GM23338 (cell line): ENCODE results near the gene GDAP2. TPM values are rescaled to one million over a fixed set of nuclear protein-coding genes. Genes with fewer than 3 reads are reported as not detected.

Source experiments
- ATAC-seq: fragments of 200-7000 bp; cut with Tn5 transposase; 3 replicates; pipeline ENCODE4 v1.9.1; 2020
- DNase-seq: peaks from one replicate; pipeline ENCODE4 v3.0.0-alpha.2; 2015; ENCODE audit warnings: low spot score
- H2AFZ ChIP-seq: fragments of 200-600 bp; sonication (generic); 2 replicates; pipeline ENCODE4 v1.8.0; 2016; ENCODE audit warnings: antibody characterized with exemption, mild to moderate bottlenecking, moderate library complexity
- H3F3A ChIP-seq: fragments of 200-600 bp; sonication (generic); replicated peaks from 2 replicates; pipeline ENCODE4 v1.8.0; 2017; ENCODE audit warnings: antibody characterized with exemption, mixed run types, low read depth
- H3K27ac ChIP-seq: fragments of 200-600 bp; sonication (generic); 2 replicates; pipeline ENCODE4 v1.6.1; 2016; ENCODE audit warnings: low read depth
- H3K27me3 ChIP-seq: fragments of 200-600 bp; sonication (generic); 2 replicates; pipeline ENCODE4 v1.8.0; 2016; ENCODE audit warnings: mild to moderate bottlenecking, mixed run types, moderate library complexity; ENCODE audit not compliant: insufficient read depth
- H3K36me3 ChIP-seq: fragments of 200-600 bp; sonication (generic); 2 replicates; pipeline ENCODE4 v1.8.0; 2016; ENCODE audit warnings: mild to moderate bottlenecking; ENCODE audit not compliant: insufficient read depth
- H3K4me1 ChIP-seq: fragments of 200-600 bp; sonication (generic); 2 replicates; pipeline ENCODE4 v1.8.0; 2016; ENCODE audit warnings: mild to moderate bottlenecking, moderate library complexity; ENCODE audit not compliant: insufficient read depth
- H3K4me2 ChIP-seq: fragments of 200-600 bp; sonication (generic); 2 replicates; pipeline ENCODE4 v1.7.1; 2017; ENCODE audit warnings: mixed run types
- H3K4me3 ChIP-seq: fragments of 200-600 bp; sonication (generic); 2 replicates; pipeline ENCODE4 v1.6.1; 2016; ENCODE audit warnings: mixed run types
- H3K79me2 ChIP-seq: fragments of 200-600 bp; sonication (generic); replicated peaks from 2 replicates; pipeline ENCODE4 v1.8.0; 2017; ENCODE audit warnings: mild to moderate bottlenecking; ENCODE audit not compliant: insufficient read depth
- H3K9me2 ChIP-seq: fragments of 200-600 bp; sonication (generic); 2 replicates; pipeline ENCODE4 v1.8.0; 2017; ENCODE audit not compliant: insufficient read depth
- H4K20me1 ChIP-seq: fragments of 200-600 bp; sonication (generic); replicated peaks from 2 replicates; pipeline ENCODE4 v1.8.0; 2017; ENCODE audit warnings: mild to moderate bottlenecking; ENCODE audit not compliant: insufficient read depth
- H3K27ac Mint-ChIP-seq: 2 replicates; pipeline ENCODE4 v1.8.0; 2020; ENCODE audit warnings: inconsistent platforms, mild to moderate bottlenecking, moderate library complexity, mixed read lengths
- H3K27me3 Mint-ChIP-seq: 3 replicates; pipeline ENCODE4 v1.8.0; 2022; ENCODE audit warnings: low read depth, mild to moderate bottlenecking, moderate library complexity, mixed read lengths, inconsistent platforms; ENCODE audit not compliant: insufficient read depth, poor library complexity
- H3K36me3 Mint-ChIP-seq: 3 replicates; pipeline ENCODE4 v1.8.0; 2021; ENCODE audit warnings: low read depth, mild to moderate bottlenecking, inconsistent platforms, moderate library complexity, mixed read lengths
- H3K4me1 Mint-ChIP-seq: 3 replicates; pipeline ENCODE4 v1.8.0; 2020; ENCODE audit warnings: mild to moderate bottlenecking, inconsistent platforms, mixed read lengths
- H3K4me3 Mint-ChIP-seq: 3 replicates; pipeline ENCODE4 v1.8.0; 2021; ENCODE audit warnings: moderate library complexity, mild to moderate bottlenecking, inconsistent platforms, mixed read lengths
- H3K9me3 Mint-ChIP-seq: 3 replicates; pipeline ENCODE4 v1.8.0; 2020; ENCODE audit warnings: moderate library complexity, mild to moderate bottlenecking, inconsistent platforms, mixed read lengths
- CTCF ChIP-seq, 2 experiments: fragments of 200-600 bp in 1 of 2; sonication (generic) in 1 of 2; conservative IDR thresholded peaks; 2 replicates each; pipeline versions ENCODE4 v1.5.1 to v1.6.1; 2016 to 2017; ENCODE audit warnings: antibody characterized with exemption in 2 of 2, low read depth in 2 of 2, mild to moderate bottlenecking in 2 of 2, moderate library complexity in 1 of 2
- ETS1 ChIP-seq: IDR thresholded peaks from 2 replicates; pipeline ENCODE4 v1.6.1; 2016; ENCODE audit warnings: antibody characterized with exemption
- EZH2 ChIP-seq: fragments of 200-600 bp; sonication (generic); IDR thresholded peaks from one replicate; pipeline ENCODE4 v1.8.0; 2017; ENCODE audit warnings: antibody characterized with exemption, mild to moderate bottlenecking, low read depth; ENCODE audit not compliant: unreplicated experiment
- NANOG ChIP-seq: IDR thresholded peaks from 2 replicates; pipeline ENCODE4 v1.6.1; 2016; ENCODE audit warnings: antibody characterized with exemption, borderline replicate concordance
- POLR2AphosphoS5 ChIP-seq: IDR thresholded peaks from 2 replicates; pipeline ENCODE4 v1.6.1; 2016; ENCODE audit warnings: antibody characterized with exemption, low read depth
- STAT1 ChIP-seq: IDR thresholded peaks from one replicate; pipeline ENCODE4 v1.6.1; 2016; ENCODE audit warnings: antibody characterized with exemption; ENCODE audit not compliant: unreplicated experiment
- ZNF331 ChIP-seq: fragments of 250-450 bp; sonication (Bioruptor Pico); IDR thresholded peaks from 2 replicates; pipeline ENCODE4 v1.5.0; 2020; ENCODE audit warnings: low read depth, mild to moderate bottlenecking, moderate library complexity
- ZNF462 ChIP-seq: fragments of 250-450 bp; sonication (Bioruptor Pico); IDR thresholded peaks from 2 replicates; pipeline ENCODE4 v1.5.0; 2020; ENCODE audit warnings: mild to moderate bottlenecking, moderate library complexity
- polyA plus RNA-seq: library from polyadenylated mRNA; unstranded; fragments of >200 nt; fragmentation: Nextera tagmentation; extraction: Ambion mirVana; gene quantifications from 2 replicates; pipeline ENCODE4 v1.2.1, GENCODE V29; 2016
- total RNA-seq: library from RNA; depleted of rRNA; stranded (reverse); fragments of >200 nt; shearing (Covaris generic); gene quantifications from 2 replicates; pipeline ENCODE4 v1.2.3, GENCODE V29; 2014

GDAP2 gene
- total and polyA plus RNA-seq, 2 experiments from 2014 or later, result 10.7 to 24.5 TPM

GRCh38 chr1:117902944-117903343 is 26.5 kb downstream of the GDAP2 start:
- H3K4me2 ChIP-seq, result no peak overlapping the region
- no peak for TF ChIP-seq POLR2AphosphoS5
- no peak overlapping the region for H3K4me3 Mint-ChIP-seq
- H3K4me1 Mint-ChIP-seq, result no peaks in the 10 kb centered on the region
- H3K79me2 ChIP-seq, result no peaks in the 10 kb centered on the region
- H3K9me2 ChIP-seq, result no peaks in the 10 kb centered on the region
- H3K27me3 ChIP-seq, result no peaks in the 10 kb centered on the region
- peaks cover 20% of the 10 kb centered on the region; the same call in 1 of the 2 replicates for H3K36me3 ChIP-seq
- no peaks in the 10 kb centered on the region for H3K9me3 Mint-ChIP-seq
- DNase-seq, result no peak
- H4K20me1 ChIP-seq, result no peaks in the 10 kb centered on the region; the same call in 1 of the 2 replicates
- no peaks in the 10 kb centered on the region for H3K4me1 ChIP-seq
- H3K36me3 Mint-ChIP-seq, result peaks cover 22% of the 10 kb centered on the region; the same call in 2 of the 3 replicates
- H2AFZ ChIP-seq, result no peak overlapping the region
- no peak overlapping the region for H3K27ac Mint-ChIP-seq
- H3K27me3 Mint-ChIP-seq, result no peaks in the 10 kb centered on the region
- H3K4me3 ChIP-seq, result no peak overlapping the region
- H3K27ac ChIP-seq, result no peak overlapping the region
- no peak for ATAC-seq
- no peaks in the 10 kb centered on the region for H3F3A ChIP-seq

- Histone ChIP-seq H3K4me3 (no peak overlapping the region), H3F3A (no peaks in the 10 kb centered on the region), H3K27me3 (no peaks in the 10 kb centered on the region), H3K4me1 (no peaks in the 10 kb centered on the region), H3K9me2 (no peaks in the 10 kb centered on the region), H3K27ac (no peak overlapping the region), H4K20me1 (no peaks in the 10 kb centered on the region), H3K36me3 (peaks cover 13% of the 10 kb centered on the region; the same call in 1 of the 2 replicates), H3K79me2 (no peaks in the 10 kb centered on the region), H3K4me2 (no peak overlapping the region), H2AFZ (no peak overlapping the region)
- DNase-seq (no peak), ATAC-seq (no peak)
- peaks cover 26% of the 10 kb centered on the region; the same call in 2 of the 3 replicates for H3K36me3 Mint-ChIP-seq
- H3K27ac Mint-ChIP-seq, result no peak overlapping the region
- H3K9me3 Mint-ChIP-seq, result no peaks in the 10 kb centered on the region
- no peak overlapping the region for H3K4me3 Mint-ChIP-seq
- no peaks in the 10 kb centered on the region for H3K27me3 Mint-ChIP-seq
- H3K4me1 Mint-ChIP-seq, result no peaks in the 10 kb centered on the region
- no peak for TF ChIP-seq ETS1
- no peak for TF ChIP-seq ZNF462 (CRISPR knock-in tag)
- no peak for TF ChIP-seq NANOG
- TF ChIP-seq EZH2, result no peak
- TF ChIP-seq ZNF331 (CRISPR knock-in tag), result no peak
- TF ChIP-seq CTCF (conservative IDR thresholded peaks at IDR 0.05; ENCODE audit: low read depth in 2 of 2), result no peak
- no peak for TF ChIP-seq POLR2AphosphoS5
- no peak for TF ChIP-seq STAT1
These were observed 29.6 kb downstream of the GDAP2 start for GRCh38 chr1:117899801-117900200.
